ENCODE results near the gene CCDC120. TPM values are rescaled to one million over a fixed set of nuclear protein-coding genes. Genes with fewer than 3 reads are reported as not detected.

Gene CCDC120
- total RNA-seq, 2 donors from 2014 or later = 12.3 to 15.0 TPM

- H3K27ac ChIP-seq = no peak overlapping the region
Measured at GRCh38 chrX:49066278-49066677, 7.5 kb downstream of the CCDC120 start.

GRCh38 chrX:49066690-49067089 lies 7.9 kb downstream of the CCDC120 start:
- Histone ChIP-seq H3K27me3 (replicated peaks; ENCODE audit: insufficient read depth) (no peaks in the 10 kb centered on the region), H3K4me1 (replicated peaks) (no peaks in the 10 kb centered on the region), H3K27ac (no peak overlapping the region), H3K9me3 (no peaks in the 10 kb centered on the region), H3K36me3 (no peaks in the 10 kb centered on the region), H3K4me3 (no peak overlapping the region)
- no peak for TF ChIP-seq POLR2A (IDR thresholded peaks at IDR 0.05)
- no peak for TF ChIP-seq POLR2AphosphoS5 (IDR thresholded peaks at IDR 0.05)
- no peak for TF ChIP-seq CTCF (IDR thresholded peaks at IDR 0.05)
- intact Hi-C loops (cut with DNase I) = no loop called here
- DNase-seq (ENCODE audit: low spot score) = no peak
- 65% methylated on average over 6 of the region's 9 CpGs for WGBS

More at GRCh38 chrX:49066278-49066677, 7.5 kb downstream of the CCDC120 start:
- no peaks in the 10 kb centered on the region for H3K27me3 ChIP-seq (replicated peaks; ENCODE audit: insufficient read depth)
- 79% methylated on average over 2 of the region's 2 CpGs for WGBS
- DNase-seq (ENCODE audit: low spot score) = no peak
- TF ChIP-seq POLR2A (IDR thresholded peaks at IDR 0.05) (no peak), POLR2AphosphoS5 (IDR thresholded peaks at IDR 0.05) (no peak), CTCF (IDR thresholded peaks at IDR 0.05) (no peak)
- H3K36me3 ChIP-seq = no peaks in the 10 kb centered on the region
- intact Hi-C loops (cut with DNase I) = no loop called here
- H3K9me3 ChIP-seq = no peaks in the 10 kb centered on the region
- no peaks in the 10 kb centered on the region for H3K4me1 ChIP-seq (replicated peaks)
- H3K4me3 ChIP-seq = no peak overlapping the region

DNA sequence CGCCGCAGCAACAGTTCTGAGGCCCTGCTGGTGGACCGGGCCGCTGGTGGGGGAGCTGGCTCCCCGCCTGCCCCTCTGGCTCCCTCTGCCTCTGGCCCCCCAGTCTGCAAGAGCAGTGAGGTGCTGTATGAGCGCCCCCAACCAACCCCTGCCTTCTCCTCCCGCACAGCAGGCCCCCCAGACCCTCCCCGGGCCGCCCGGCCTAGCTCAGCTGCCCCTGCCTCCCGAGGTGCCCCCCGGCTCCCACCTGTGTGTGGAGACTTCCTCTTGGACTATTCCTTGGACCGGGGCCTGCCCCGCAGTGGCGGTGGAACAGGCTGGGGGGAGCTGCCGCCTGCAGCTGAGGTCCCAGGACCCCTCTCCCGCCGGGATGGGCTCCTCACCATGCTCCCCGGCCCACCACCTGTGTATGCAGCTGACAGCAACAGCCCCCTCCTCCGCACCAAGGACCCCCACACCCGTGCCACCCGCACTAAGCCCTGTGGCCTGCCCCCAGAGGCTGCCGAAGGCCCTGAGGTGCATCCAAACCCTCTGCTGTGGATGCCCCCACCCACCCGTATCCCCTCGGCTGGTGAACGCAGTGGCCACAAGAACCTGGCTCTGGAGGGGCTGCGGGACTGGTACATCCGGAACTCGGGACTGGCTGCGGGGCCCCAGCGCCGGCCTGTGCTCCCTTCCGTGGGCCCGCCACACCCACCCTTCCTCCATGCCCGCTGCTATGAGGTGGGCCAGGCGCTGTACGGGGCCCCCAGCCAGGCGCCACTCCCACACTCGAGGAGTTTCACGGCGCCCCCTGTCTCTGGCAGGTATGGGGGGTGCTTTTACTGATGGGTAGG lies 8.7 kb downstream of the CCDC120 start:
- H3K27ac ChIP-seq = no peak overlapping the region
- no peaks in the 10 kb centered on the region for H3K27me3 ChIP-seq (replicated peaks; ENCODE audit: insufficient read depth)
- DNase-seq (ENCODE audit: low spot score) = no peak
- intact Hi-C loops (cut with DNase I) = no loop called here
- no peaks in the 10 kb centered on the region for H3K36me3 ChIP-seq
- H3K4me3 ChIP-seq = no peak overlapping the region
- TF ChIP-seq POLR2A (IDR thresholded peaks at IDR 0.05) (no peak), CTCF (IDR thresholded peaks at IDR 0.05) (no peak), POLR2AphosphoS5 (IDR thresholded peaks at IDR 0.05) (no peak)
- H3K4me1 ChIP-seq (replicated peaks) = no peaks in the 10 kb centered on the region
- no peaks in the 10 kb centered on the region for H3K9me3 ChIP-seq
- WGBS = 91% methylated on average over 14 of the region's 41 CpGs

GRCh38 chrX:49069038-49069437 lies 10.2 kb downstream of the CCDC120 start:
- WGBS = 84% methylated on average over 8 of the region's 11 CpGs
- H3K27ac ChIP-seq = no peak overlapping the region
- no peaks in the 10 kb centered on the region for H3K27me3 ChIP-seq (replicated peaks; ENCODE audit: insufficient read depth)
- H3K4me3 ChIP-seq = no peak overlapping the region
- no peaks in the 10 kb centered on the region for H3K4me1 ChIP-seq (replicated peaks)
- intact Hi-C loops (cut with DNase I) = no loop called here
- no peaks in the 10 kb centered on the region for H3K36me3 ChIP-seq
- no peaks in the 10 kb centered on the region for H3K9me3 ChIP-seq
- TF ChIP-seq POLR2AphosphoS5 (IDR thresholded peaks at IDR 0.05) = no peak
- no peak for TF ChIP-seq CTCF (IDR thresholded peaks at IDR 0.05)
- TF ChIP-seq POLR2A (IDR thresholded peaks at IDR 0.05) = no peak
- no peak for DNase-seq (ENCODE audit: low spot score)

DNA sequence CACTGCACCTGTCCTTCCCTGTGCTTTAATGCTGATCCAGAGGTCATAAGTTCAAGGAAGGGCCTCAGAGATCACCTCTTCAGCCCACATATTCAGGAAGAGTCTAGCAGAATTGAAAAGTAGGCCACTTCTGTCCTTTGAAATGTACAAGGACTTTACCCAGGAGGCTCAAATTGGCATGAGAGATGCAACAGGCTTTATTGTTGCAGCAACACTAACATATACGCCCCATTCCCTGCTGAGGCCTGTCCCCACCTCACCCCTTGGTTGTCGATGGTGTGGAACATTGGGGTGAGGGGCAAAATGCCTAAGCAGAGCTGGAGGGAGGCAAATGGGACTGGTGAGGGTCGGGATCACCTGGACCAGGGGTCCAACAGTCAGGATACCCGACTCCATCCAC lies 12.2 kb downstream of the CCDC120 start:
- 78% methylated on average over 4 of the region's 4 CpGs for WGBS
- Histone ChIP-seq H3K27ac (no peak overlapping the region), H3K4me3 (no peak overlapping the region), H3K4me1 (replicated peaks) (no peaks in the 10 kb centered on the region), H3K9me3 (no peaks in the 10 kb centered on the region), H3K27me3 (replicated peaks; ENCODE audit: insufficient read depth) (no peaks in the 10 kb centered on the region), H3K36me3 (no peaks in the 10 kb centered on the region)
- intact Hi-C loops (cut with DNase I) = no loop called here
- no peak for TF ChIP-seq CTCF (IDR thresholded peaks at IDR 0.05)
- DNase-seq (ENCODE audit: low spot score) = no peak

Data from prostate gland (tissue), 2 donors.